IMR-90 (cell line): ENCODE results near the gene AMPD3. TPM values are rescaled to one million over a fixed set of nuclear protein-coding genes. Genes with fewer than 3 reads are reported as not detected.

Experiments used
- ATAC-seq: fragments of 200-7000 bp; cut with Tn5 transposase; 2 replicates; pipeline ENCODE4 v1.9.1; 2020; ENCODE audit warnings: low read depth, mild to moderate bottlenecking, moderate library complexity
- BruUV-seq: library from RNA; stranded (reverse); fragments of 400-500 nt; replicated peaks from 2 replicates; lab custom pipeline; 2021; lab: Mats Ljungman, UMichigan
- CTCF ChIA-PET: fragments of 300-600 bp; formaldehyde crosslinking; extraction: SDS; loops from one replicate; lab custom pipeline; 2021; ENCODE audit warnings: antibody characterized with exemption; lab: Yijun Ruan, JAX
- POLR2A ChIA-PET: fragments of 300-600 bp; sonication (Branson Sonifier 250); formaldehyde crosslinking; loops from one replicate; lab custom pipeline; 2022; ENCODE audit warnings: antibody characterized with exemption; ENCODE audit not compliant: unreplicated experiment; lab: Charles Lee
- DNase-seq: peaks from one replicate; pipeline ENCODE4 v3.0.0; 2013
- H2AFZ ChIP-seq: replicated peaks from 2 replicates; pipeline ENCODE3; 2013; ENCODE audit warnings: low read length, mild to moderate bottlenecking; ENCODE audit not compliant: poor library complexity
- H2AK5ac ChIP-seq: 2 replicates; pipeline ENCODE4 v1.6.1; 2013; ENCODE audit warnings: low read depth, low read length, inconsistent platforms
- H2AK9ac ChIP-seq: replicated peaks from 2 replicates; pipeline ENCODE3; 2013; ENCODE audit warnings: mild to moderate bottlenecking, low read depth, low read length, moderate library complexity; ENCODE audit not compliant: poor library complexity
- H2BK120ac ChIP-seq: 2 replicates; pipeline ENCODE4 v1.6.1; 2013; ENCODE audit warnings: low read depth, low read length, inconsistent platforms
- H2BK15ac ChIP-seq: 3 replicates; pipeline ENCODE4 v1.6.1; 2013; ENCODE audit warnings: low read depth, low read length, inconsistent platforms
- H2BK20ac ChIP-seq: 2 replicates; pipeline ENCODE4 v1.6.1; 2013; ENCODE audit warnings: low read depth, mild to moderate bottlenecking, inconsistent platforms, low read length, moderate library complexity
- H2BK5ac ChIP-seq: 2 replicates; pipeline ENCODE4 v1.6.1; 2013; ENCODE audit warnings: mild to moderate bottlenecking, low read depth, low read length, inconsistent platforms; ENCODE audit not compliant: poor library complexity, severe bottlenecking
- H3K14ac ChIP-seq: replicated peaks from 2 replicates; pipeline ENCODE4 v1.6.1; 2013; ENCODE audit warnings: low read depth, low read length, inconsistent platforms
- H3K18ac ChIP-seq: 2 replicates; pipeline ENCODE4 v1.6.1; 2013; ENCODE audit warnings: low read depth, low read length, control low read depth
- H3K23ac ChIP-seq: 2 replicates; pipeline ENCODE4 v1.6.1; 2013; ENCODE audit warnings: low read depth, low read length, inconsistent platforms
- H3K27ac ChIP-seq: 2 replicates; pipeline ENCODE4 v1.5.1; 2013; ENCODE audit warnings: mild to moderate bottlenecking, control low read depth, low read length; ENCODE audit not compliant: insufficient read depth
- H3K27me3 ChIP-seq: 2 replicates; pipeline ENCODE4 v1.6.1; 2013; ENCODE audit warnings: low read length; ENCODE audit not compliant: control insufficient read depth, insufficient read depth
- H3K36me3 ChIP-seq: 2 replicates; pipeline ENCODE4 v1.6.1; 2013; ENCODE audit warnings: low read length, mixed read lengths; ENCODE audit not compliant: control insufficient read depth, insufficient read depth
- H3K4ac ChIP-seq: 2 replicates; pipeline ENCODE4 v1.6.1; 2013; ENCODE audit warnings: low read depth, low read length, inconsistent platforms
- H3K4me1 ChIP-seq: 2 replicates; pipeline ENCODE4 v1.6.1; 2013; ENCODE audit warnings: low read length, mixed read lengths; ENCODE audit not compliant: control insufficient read depth, insufficient read depth
- H3K4me2 ChIP-seq: 2 replicates; pipeline ENCODE4 v1.6.1; 2013; ENCODE audit warnings: low read depth, mild to moderate bottlenecking, control low read depth, low read length, moderate library complexity
- H3K4me3 ChIP-seq: 2 replicates; pipeline ENCODE4 v1.5.1; 2013; ENCODE audit warnings: low read depth, mild to moderate bottlenecking, control low read depth, low read length, moderate library complexity; ENCODE audit not compliant: insufficient read depth
- H3K56ac ChIP-seq: 2 replicates; pipeline ENCODE4 v1.6.1; 2013; ENCODE audit warnings: low read length, inconsistent platforms; ENCODE audit not compliant: insufficient read depth; ENCODE audit errors: extremely low read depth
- H3K79me1 ChIP-seq, 2 experiments: 2 replicates each; pipeline ENCODE4 v1.6.1; 2013; ENCODE audit warnings: low read length in 2 of 2, inconsistent platforms in 1 of 2, low read depth in 1 of 2
- H3K9ac ChIP-seq: 2 replicates; pipeline ENCODE4 v1.6.1; 2013; ENCODE audit warnings: low read depth, low read length, control low read depth
- H3K9me1 ChIP-seq: 2 replicates; pipeline ENCODE4 v1.6.1; 2013; ENCODE audit warnings: low read length, inconsistent platforms; ENCODE audit not compliant: insufficient read depth
- H3K9me3 ChIP-seq: 2 replicates; pipeline ENCODE4 v1.6.1; 2013; ENCODE audit warnings: low read length; ENCODE audit not compliant: control insufficient read depth, insufficient read depth
- H4K20me1 ChIP-seq: 2 replicates; pipeline ENCODE4 v1.6.1; 2013; ENCODE audit warnings: low read length, inconsistent platforms; ENCODE audit not compliant: insufficient read depth
- H4K5ac ChIP-seq: 2 replicates; pipeline ENCODE4 v1.6.1; 2013; ENCODE audit warnings: mild to moderate bottlenecking, low read depth, low read length, control low read depth
- H4K8ac ChIP-seq, 2 experiments: 2 replicates each; pipeline ENCODE4 v1.6.1; 2013; ENCODE audit warnings: low read depth in 2 of 2, low read length in 2 of 2, control low read depth in 1 of 2, inconsistent platforms in 1 of 2
- H4K91ac ChIP-seq: 2 replicates; pipeline ENCODE4 v1.6.1; 2013; ENCODE audit warnings: low read depth, low read length, inconsistent platforms; ENCODE audit not compliant: insufficient read depth
- ELK1 ChIP-seq: fragments of 150-350 bp; IDR thresholded peaks from 2 replicates; pipeline ENCODE4 v1.6.1; 2016; ENCODE audit warnings: low read depth, mild to moderate bottlenecking, low read length, moderate library complexity, borderline replicate concordance
- WGBS, 2 experiments: methylation state at CpG; one replicate each; pipeline versions ENCODE4 v1.1.5 to v1.1.7; 2013; ENCODE audit warnings: missing lambda C conversion rate in 2 of 2; ENCODE audit not compliant: insufficient read length in 1 of 2; ENCODE audit errors: extremely low coverage in 2 of 2; 5-methylcytosine and 5-hydroxymethylcytosine counted together
- dilution Hi-C: fragments of 300-500 bp; cut with HindIII; formaldehyde crosslinking; loops from one replicate; pipeline ENCODE4 v1.14.3; 2018; ENCODE audit warnings: low sequenced_read_pairs; ENCODE audit not compliant: unreplicated experiment
- in situ Hi-C: fragments of 300-500 bp; cut with MboI; formaldehyde crosslinking; loops from 3 replicates; pipeline ENCODE4 v1.14.3; 2019; ENCODE audit warnings: low sequenced_read_pairs, inconsistent platforms, mixed read lengths
- intact Hi-C: fragments of 100-400 bp; cut with micrococcal nuclease; formaldehyde crosslinking; loops from 2 replicates; pipeline ENCODE4 v1.10.0; 2022
- polyA plus RNA-seq, 3 experiments: library from polyadenylated mRNA; depleted of rRNA; stranded (reverse); fragments of >200 nt; gene quantifications; 2 replicates each; pipeline ENCODE4 v1.2.3, GENCODE V29; 2012; ENCODE audit warnings: low replicate concordance in 1 of 3
- total RNA-seq: library from RNA; depleted of rRNA; stranded (reverse); fragments of >200 nt; gene quantifications from 2 replicates; pipeline ENCODE4 v1.2.3, GENCODE V29; 2012

The AMPD3 gene
- total and polyA plus RNA-seq, 2 of the 4 experiments (the other 2 are of a cell fraction): 8.6 to 12.1 TPM

- Histone ChIP-seq H4K91ac (peak overlapping the region; percentile 14), H3K4me3 (no peak overlapping the region), H4K8ac (no peak overlapping the region; a peak in 2 of 4 replicates), H3K4me2 (no peak overlapping the region), H3K9ac (no peak overlapping the region), H3K36me3 (peaks cover 42% of the 10 kb centered on the region), H3K4ac (peak overlapping the region; percentile 95), H4K20me1 (peaks cover 13% of the 10 kb centered on the region), H2BK5ac (peak overlapping the region; percentile 90), H3K14ac (peak overlapping the region; percentile 98), H3K18ac (0 out of 2 replicates have a peak overlapping the region, but pooled peaks have one; percentile 17), H3K9me3 (no peaks in the 10 kb centered on the region), H3K79me1 (peaks cover 18 to 56% of the 10 kb centered on the region in 2 experiments), H3K4me1 (peaks cover 22% of the 10 kb centered on the region), H3K23ac (peak overlapping the region; percentile 51; the same call in 1 of the 2 replicates), H3K56ac (no peak overlapping the region), H3K27ac (peak overlapping the region; percentile 25; the same call in 1 of the 2 replicates), H2BK15ac (peak overlapping the region; percentile 49; the same call in 2 of the 3 replicates), H4K5ac (0 out of 2 replicates have a peak overlapping the region, but pooled peaks have one; percentile 5), H2AK9ac (no peak overlapping the region), H2AK5ac (peak overlapping the region; percentile 37), H2BK20ac (peak overlapping the region; percentile 84), H3K27me3 (no peaks in the 10 kb centered on the region), H2AFZ (no peak overlapping the region), H3K9me1 (peaks cover 39% of the 10 kb centered on the region), H2BK120ac (peak overlapping the region; percentile 95)
- POLR2A ChIA-PET: no interaction called here
- no TSS peak for BruUV-seq
- dilution Hi-C loops (no loop called here), in situ Hi-C loops (loop anchor here (5.0 kb wide), 1 partner anchor 80 kb away; no protein-coding TSS in a partner anchor), intact Hi-C loops (no loop called here)
- CTCF ChIA-PET: interaction anchor here (1.2 kb wide), 1 partner anchor 27 kb away, joined by 4 read pairs; no protein-coding TSS in a partner anchor
- DNase-seq (no peak), ATAC-seq (no peak)
- 100% methylated on average over 1 of the region's 2 CpGs; no CpG with 5 or more reads in 1 of the 2 experiments for WGBS, 2 experiments
- TF ChIP-seq ELK1: no peak
Observed at GRCh38 chr11:10492084-10492483, 37.0 kb downstream of the AMPD3 start.
